Urinary bladder (tissue), 4 donors: ENCODE measurements around the gene WDR19. TPM values are rescaled to one million over a fixed set of nuclear protein-coding genes. Genes with fewer than 3 reads are reported as not detected.
"Not testable (repeated sequence)": the region's sequence is repeated elsewhere in the genome, so short reads cannot be mapped to it uniquely, and the experiment has no call there.

Experiments used
- DNase-seq: peaks from one replicate; pipeline ENCODE4 v3.0.0-alpha.2; 2015; ENCODE audit errors: extremely low spot score
- H3K27ac ChIP-seq: one replicate; pipeline ENCODE4 v1.5.1; 2013; ENCODE audit warnings: low read depth, mild to moderate bottlenecking, moderate library complexity
- H3K36me3 ChIP-seq: one replicate; pipeline ENCODE4 v1.6.1; 2013; ENCODE audit warnings: mild to moderate bottlenecking, moderate library complexity; ENCODE audit not compliant: insufficient read depth
- H3K4me1 ChIP-seq: one replicate; pipeline ENCODE4 v1.6.1; 2013; ENCODE audit warnings: mild to moderate bottlenecking, moderate library complexity; ENCODE audit not compliant: insufficient read depth
- H3K4me3 ChIP-seq: one replicate; pipeline ENCODE4 v1.5.1; 2013; ENCODE audit warnings: low read depth, low read length
- WGBS: extraction: QIAGEN DNeasy Blood & Tissue Kit; methylation state at CpG from one replicate; pipeline ENCODE4 v1.1.7; 2013; 5-methylcytosine and 5-hydroxymethylcytosine counted together
- polyA plus RNA-seq: library from polyadenylated mRNA; stranded (reverse); fragments of 200-250 nt; gene quantifications from one replicate; pipeline ENCODE4 v1.2.3, GENCODE V29; 2013
- total RNA-seq: library from RNA; depleted of rRNA; stranded (reverse); fragments of >200 nt; gene quantifications from one replicate; pipeline ENCODE4 v1.2.3, GENCODE V29; 2014
- donor health status: healthy with polysubstance abuse.
- donor health status: healthy.

The WDR19 gene
- total and polyA plus RNA-seq, 2 donors = 30.2 to 43.3 TPM

DNA sequence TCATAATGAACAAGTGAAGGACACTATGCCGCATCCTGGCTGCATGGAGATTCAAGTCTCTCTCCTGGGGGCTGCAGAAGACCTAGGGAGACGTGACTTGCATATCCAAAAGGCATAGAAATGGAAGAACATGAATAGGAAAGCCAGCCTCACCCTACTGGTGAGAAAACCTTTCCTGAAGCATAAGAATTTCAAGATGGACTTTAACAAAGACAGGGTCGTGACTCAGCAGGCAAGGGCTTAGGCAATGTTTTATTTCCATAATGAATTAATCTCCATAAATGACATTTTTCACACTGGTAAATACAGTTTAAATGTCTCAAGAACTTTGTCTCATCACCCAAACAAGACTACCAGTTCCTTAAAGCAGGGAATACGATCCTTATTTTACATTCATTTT lies 104.9 kb downstream of the WDR19 start:
- no peak overlapping the region for H3K27ac ChIP-seq
- no peaks in the 10 kb centered on the region for H3K36me3 ChIP-seq
- no peak for DNase-seq
- 96% methylated on average over 4 of the region's 4 CpGs for WGBS
- no peaks in the 10 kb centered on the region for H3K4me1 ChIP-seq
- no peak overlapping the region for H3K4me3 ChIP-seq

DNA sequence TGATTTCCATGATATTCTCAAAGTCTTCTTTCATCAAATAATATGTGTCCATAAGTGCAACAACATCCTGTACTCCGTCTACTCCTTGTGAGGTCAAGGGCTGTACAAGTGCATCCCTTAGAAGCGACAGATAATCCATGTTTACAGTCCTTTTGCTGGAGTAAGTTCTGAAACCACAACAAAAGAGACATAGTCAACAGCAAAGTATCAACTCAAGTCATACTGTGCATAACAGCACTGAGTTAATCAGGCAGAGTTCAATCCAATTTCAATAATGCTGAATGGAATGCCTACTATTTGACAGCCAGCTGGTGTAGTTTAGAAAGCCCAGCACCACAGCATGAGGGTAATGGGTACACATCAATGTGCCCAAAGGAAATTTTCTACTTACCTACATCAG lies 109.4 kb downstream of the WDR19 start:
- no peaks in the 10 kb centered on the region for H3K36me3 ChIP-seq
- no peak for DNase-seq
- WGBS = 78% methylated on average over 2 of the region's 2 CpGs
- no peaks in the 10 kb centered on the region for H3K4me1 ChIP-seq
- H3K4me3 ChIP-seq = no peak overlapping the region
- no peak overlapping the region for H3K27ac ChIP-seq

DNA sequence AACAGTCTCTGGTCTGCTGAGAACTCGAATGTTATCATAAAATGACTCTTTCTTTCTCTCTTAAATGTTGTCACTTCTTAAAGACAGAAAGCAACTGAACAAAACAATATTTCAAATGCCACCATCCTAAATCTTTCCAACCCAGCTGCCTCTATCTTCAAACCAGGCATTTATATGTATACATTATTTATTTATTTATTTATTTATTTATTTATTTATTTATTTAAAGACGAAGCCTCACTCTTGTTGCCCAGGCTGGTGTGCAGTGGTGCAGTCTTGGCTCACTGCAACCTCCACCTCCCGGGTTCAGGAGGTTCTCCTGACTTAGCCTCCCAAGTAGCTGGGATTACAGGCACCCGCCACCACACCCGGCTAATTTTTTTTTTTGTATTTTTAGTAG lies 110.1 kb downstream of the WDR19 start:
- not testable (repeated sequence) for H3K4me1 ChIP-seq, H3K27ac ChIP-seq, H3K4me3 ChIP-seq, DNase-seq, H3K36me3 ChIP-seq
- 97% methylated on average over 5 of the region's 5 CpGs for whole genome bisulfite sequencing

DNA sequence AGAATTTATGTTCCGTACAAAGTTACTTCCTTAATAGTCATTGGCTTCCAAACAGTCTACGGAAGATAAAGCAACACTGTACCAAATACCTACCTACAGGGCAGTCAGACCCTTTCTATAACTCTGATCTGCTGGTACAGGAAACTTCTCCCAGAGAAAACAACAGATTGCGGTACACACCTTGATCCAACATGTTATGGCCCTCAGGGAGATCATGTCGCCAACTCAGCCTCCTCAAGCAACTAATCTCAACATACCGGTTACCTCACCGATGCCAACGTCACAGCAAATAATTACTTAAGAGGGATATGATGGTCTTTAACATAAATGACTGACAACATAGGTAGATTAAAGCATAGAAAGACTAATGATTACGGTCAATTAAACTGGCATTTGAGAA lies 113.5 kb downstream of the WDR19 start:
- Histone ChIP-seq H3K4me1 (no peaks in the 10 kb centered on the region), H3K36me3 (peaks cover 7% of the 10 kb centered on the region), H3K4me3 (no peak overlapping the region), H3K27ac (no peak overlapping the region)
- WGBS = 97% methylated on average over 8 of the region's 8 CpGs
- DNase-seq = no peak

GRCh38 chr4:39302901-39303300 lies 120.6 kb downstream of the WDR19 start:
- H3K4me1 ChIP-seq = no peaks in the 10 kb centered on the region
- WGBS = 100% methylated on average over 1 of the region's 1 CpG
- H3K4me3 ChIP-seq = no peak overlapping the region
- DNase-seq = no peak
- no peak overlapping the region for H3K27ac ChIP-seq
- H3K36me3 ChIP-seq = peaks cover 8% of the 10 kb centered on the region

DNA sequence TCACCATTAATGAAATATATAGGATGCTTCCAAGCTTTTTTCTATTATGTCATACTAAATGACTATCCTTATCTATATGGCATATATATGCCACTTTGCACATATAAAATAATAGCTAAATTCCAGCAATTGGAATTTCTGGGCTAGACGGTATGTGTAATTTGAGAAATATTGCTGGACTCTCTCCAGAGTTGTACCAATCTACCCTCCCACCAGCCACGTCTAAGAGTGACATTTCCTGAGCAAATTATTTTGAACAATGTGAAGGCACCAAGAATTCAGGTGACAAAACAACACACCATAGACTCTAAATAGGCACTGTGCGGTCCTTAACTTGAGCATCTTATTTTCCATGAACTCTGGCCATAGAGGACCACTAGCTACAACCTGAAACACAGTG lies 121.5 kb downstream of the WDR19 start:
- 93% methylated on average over 3 of the region's 3 CpGs for WGBS
- Histone ChIP-seq H3K27ac (no peak overlapping the region), H3K4me1 (no peaks in the 10 kb centered on the region), H3K36me3 (peaks cover 7% of the 10 kb centered on the region), H3K4me3 (no peak overlapping the region)
- no peak for DNase-seq

- H3K36me3 ChIP-seq = peaks cover 7% of the 10 kb centered on the region
- no peaks in the 10 kb centered on the region for H3K4me1 ChIP-seq
- no peak for DNase-seq
- no peak overlapping the region for H3K4me3 ChIP-seq
- WGBS = 92% methylated on average over 5 of the region's 5 CpGs
- H3K27ac ChIP-seq = no peak overlapping the region
Observed at GRCh38 chr4:39304651-39305050, 122.3 kb downstream of the WDR19 start.

- H3K27ac ChIP-seq = no peak overlapping the region
- peaks cover 2% of the 10 kb centered on the region for H3K36me3 ChIP-seq
- H3K4me3 ChIP-seq = no peak overlapping the region
- H3K4me1 ChIP-seq = no peaks in the 10 kb centered on the region
- WGBS = 63% methylated on average over 14 of the region's 14 CpGs
- DNase-seq = no peak
Observed at GRCh38 chr4:39305912-39306677, 123.8 kb downstream of the WDR19 start.

- H3K4me1 ChIP-seq = no peaks in the 10 kb centered on the region
- H3K4me3 ChIP-seq = no peak overlapping the region
- no peak for DNase-seq
- H3K27ac ChIP-seq = no peak overlapping the region
- WGBS = 85% methylated on average over 6 of the region's 6 CpGs
- H3K36me3 ChIP-seq = peaks cover 5% of the 10 kb centered on the region
Observed at GRCh38 chr4:39308611-39309010, 126.3 kb downstream of the WDR19 start.

- H3K36me3 ChIP-seq = peaks cover 4% of the 10 kb centered on the region
- H3K4me1 ChIP-seq = no peaks in the 10 kb centered on the region
- WGBS = 57% methylated on average over 4 of the region's 4 CpGs
- H3K27ac ChIP-seq = no peak overlapping the region
- no peak overlapping the region for H3K4me3 ChIP-seq
- DNase-seq = no peak
Observed at GRCh38 chr4:39312816-39313215, 130.5 kb downstream of the WDR19 start.

DNA sequence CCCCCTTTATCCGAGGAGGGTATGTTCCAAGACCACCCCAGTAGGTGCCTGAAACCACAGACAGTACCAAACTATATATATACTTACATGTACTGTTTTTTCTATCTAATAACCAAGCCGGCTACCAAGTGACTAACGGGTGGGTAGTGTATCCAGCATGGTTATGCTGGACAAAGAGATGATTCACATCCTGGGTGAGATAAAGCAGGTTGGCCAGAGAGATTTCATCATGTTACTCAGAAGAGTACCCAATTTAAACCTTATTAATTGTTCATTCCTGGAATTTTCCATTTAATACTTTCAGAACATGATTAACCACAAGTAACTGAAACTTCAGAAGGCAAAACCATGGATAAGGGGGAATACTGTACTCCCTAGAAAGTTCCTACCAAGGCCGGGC lies 137.3 kb downstream of the WDR19 start:
- Histone ChIP-seq H3K4me1 (no peaks in the 10 kb centered on the region), H3K4me3 (no peak overlapping the region), H3K36me3 (peaks cover 3% of the 10 kb centered on the region), H3K27ac (no peak overlapping the region)
- DNase-seq = no peak
- 93% methylated on average over 4 of the region's 4 CpGs for WGBS

DNA sequence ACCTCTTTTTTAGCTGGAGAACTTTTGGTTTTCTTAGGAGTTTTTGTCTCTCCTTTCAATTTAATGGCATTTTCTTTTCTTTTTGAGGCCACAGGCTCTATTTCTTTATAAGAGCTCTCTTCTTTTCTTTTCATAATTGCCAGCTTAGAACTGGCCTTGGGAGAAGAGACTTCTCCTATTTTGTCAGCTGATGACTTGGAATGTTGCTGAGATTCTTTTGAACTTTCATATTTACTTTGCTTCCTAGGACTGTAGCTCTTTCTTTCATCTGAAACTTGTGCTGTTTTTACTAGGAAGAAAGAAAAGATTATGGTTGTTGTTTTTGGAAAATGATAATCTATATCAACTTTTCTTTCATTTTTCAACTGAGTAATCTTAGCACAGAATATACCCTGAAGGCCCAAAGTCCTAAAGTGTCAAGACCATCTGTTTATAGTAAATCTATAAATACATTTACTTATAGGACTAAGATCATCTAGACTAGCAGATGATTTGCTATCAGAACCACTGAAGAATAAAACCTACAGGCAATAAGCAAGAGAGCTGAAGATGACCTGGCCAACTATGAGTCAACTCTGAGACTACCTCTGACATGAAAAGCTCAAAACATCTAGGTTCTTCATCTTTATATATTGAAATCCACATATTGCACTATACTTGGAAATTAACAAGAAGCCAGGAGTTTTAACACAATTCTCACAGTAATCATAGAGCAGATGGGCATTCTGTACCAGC lies 138.2 kb downstream of the WDR19 start:
- Histone ChIP-seq H3K27ac (no peak overlapping the region), H3K36me3 (peaks cover 3% of the 10 kb centered on the region), H3K4me1 (no peaks in the 10 kb centered on the region), H3K4me3 (no peak overlapping the region)
- no peak for DNase-seq

DNA sequence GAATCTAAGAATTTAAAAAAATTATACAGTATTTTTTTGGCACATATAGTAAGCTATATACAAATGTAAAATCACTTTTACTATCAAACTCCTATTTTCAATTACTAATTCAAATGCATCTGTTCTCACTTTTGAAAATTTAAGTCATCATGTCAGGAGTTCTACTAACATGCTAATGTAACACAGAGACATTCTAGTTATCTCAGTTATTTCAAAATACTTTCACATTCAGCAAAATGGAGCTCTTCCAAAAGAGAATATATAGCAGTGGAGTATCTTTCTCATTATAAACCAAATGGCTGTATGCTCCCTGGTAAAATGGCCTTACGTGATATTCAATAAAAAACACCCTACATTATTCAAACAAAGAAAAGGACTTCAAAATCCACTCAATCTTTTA lies 141.5 kb downstream of the WDR19 start:
- no peak overlapping the region for H3K27ac ChIP-seq
- H3K4me3 ChIP-seq = no peak overlapping the region
- 95% methylated on average over 1 of the region's 1 CpG for WGBS
- no peak for DNase-seq
- peaks cover 3% of the 10 kb centered on the region for H3K36me3 ChIP-seq
- H3K4me1 ChIP-seq = no peaks in the 10 kb centered on the region

- 97% methylated on average over 2 of the region's 2 CpGs for WGBS
- no peak for DNase-seq
- no peaks in the 10 kb centered on the region for H3K4me1 ChIP-seq
- H3K36me3 ChIP-seq = peaks cover 3% of the 10 kb centered on the region
- H3K27ac ChIP-seq = no peak overlapping the region
- no peak overlapping the region for H3K4me3 ChIP-seq
Observed at GRCh38 chr4:39324446-39324845, 142.1 kb downstream of the WDR19 start.
